NCI-H345 treated with DMSO at 0.1 percent for 48 hours (cell line): Measurements from ENCODE around the gene HIP1.
A peak's percentile ranks its signal among the peaks of the same experiment; 100 is the strongest.
"Not testable (repeated sequence)": the region's sequence is repeated elsewhere in the genome, so short reads cannot be mapped to it uniquely, and the experiment has no call there.

Experiments used
- DNase-seq: peaks from one replicate; lab custom pipeline; 2025; ENCODE audit not compliant: unreplicated experiment; lab: John Stamatoyannopoulos, UW

The HIP1 gene

DNA sequence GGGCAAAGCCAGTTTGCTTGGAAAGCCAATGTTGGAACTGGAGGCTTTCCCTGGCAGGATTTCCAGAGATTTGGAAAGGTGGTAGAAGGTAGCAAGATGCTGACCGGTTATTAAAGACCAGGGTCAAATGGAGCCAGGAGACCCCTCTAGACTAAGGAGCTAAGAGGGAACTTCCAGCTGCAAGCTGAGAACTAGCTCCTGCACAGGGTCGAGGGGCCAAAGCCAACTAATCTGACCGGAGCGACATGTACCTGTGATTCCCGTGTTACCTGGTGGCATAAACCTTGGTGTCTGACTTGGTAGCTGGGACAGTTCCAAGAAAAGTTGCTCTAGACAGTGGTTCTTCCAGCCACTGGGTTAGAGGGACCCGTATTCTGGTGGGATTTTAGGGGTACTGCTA lies 204.8 kb downstream of the HIP1 start:
- DNase-seq: no peak

DNA sequence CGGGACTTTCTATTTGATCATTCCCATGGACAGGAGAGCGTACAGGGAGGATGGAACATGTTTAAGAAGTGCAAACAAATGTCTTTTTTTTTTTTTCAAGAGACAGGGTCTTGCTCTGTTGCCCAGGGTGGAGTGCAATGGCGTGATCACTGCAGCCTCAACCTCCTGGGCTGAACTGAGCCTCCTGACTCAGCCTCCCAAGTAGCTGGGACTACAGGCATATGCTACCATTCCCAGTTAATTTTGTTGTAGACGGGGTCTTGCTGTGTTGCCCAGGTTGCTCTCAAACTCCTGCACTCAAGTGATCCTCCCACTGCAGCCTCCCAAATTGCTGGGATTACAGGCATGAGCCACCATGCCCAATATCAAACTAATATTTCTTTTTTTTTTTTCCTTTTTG lies 206.1 kb downstream of the HIP1 start:
- DNase-seq: no peak

DNA sequence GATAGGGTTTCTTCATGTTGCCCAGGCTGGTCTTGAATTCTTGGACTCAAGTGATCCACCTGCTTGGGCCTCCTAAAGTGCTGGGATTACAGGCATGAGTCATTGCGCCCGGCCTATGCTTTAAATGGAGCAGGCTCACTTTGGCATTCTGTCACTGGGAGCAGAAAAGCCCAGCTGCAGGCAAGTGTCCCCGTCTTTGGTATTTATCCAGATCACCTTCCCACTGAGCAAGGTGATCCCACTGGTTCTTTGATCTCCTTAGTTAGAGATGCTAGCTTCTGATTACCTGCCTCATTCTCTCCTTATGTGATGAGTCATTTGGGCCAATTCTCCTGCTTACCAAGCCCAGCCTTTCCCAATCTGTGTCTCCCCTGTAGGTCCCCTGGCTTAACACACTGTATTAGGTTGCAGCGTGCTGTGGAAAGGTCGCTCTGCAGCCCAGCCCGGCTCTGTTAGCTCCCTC lies 207.4 kb downstream of the HIP1 start:
- no peak for DNase-seq

DNA sequence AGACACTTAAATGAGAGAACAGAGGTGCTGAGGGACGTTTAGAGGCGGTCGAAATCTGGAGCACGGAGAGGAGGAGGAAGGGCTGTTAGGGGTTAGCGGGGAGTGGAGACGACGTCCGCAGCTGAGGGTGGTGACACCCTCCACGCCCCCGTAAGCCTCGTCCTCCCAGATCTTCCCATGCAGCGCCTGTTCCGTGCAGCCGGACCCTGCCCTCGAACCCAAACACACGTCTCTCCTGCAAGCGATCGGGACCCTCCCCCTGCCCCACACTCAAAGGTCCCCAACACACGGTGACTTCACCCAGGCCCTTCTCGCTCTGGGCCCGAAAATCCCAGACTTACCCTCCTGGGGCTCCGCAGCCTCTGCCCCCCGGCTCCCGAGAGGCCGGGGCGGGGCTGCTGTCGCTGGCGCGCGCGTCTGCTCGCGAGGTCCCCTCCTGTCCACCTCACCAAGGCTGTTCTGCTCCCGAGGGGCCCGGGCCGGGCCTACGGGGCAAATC lies 211.5 kb downstream of the HIP1 start:
- DNase-seq: not testable (repeated sequence)

DNA sequence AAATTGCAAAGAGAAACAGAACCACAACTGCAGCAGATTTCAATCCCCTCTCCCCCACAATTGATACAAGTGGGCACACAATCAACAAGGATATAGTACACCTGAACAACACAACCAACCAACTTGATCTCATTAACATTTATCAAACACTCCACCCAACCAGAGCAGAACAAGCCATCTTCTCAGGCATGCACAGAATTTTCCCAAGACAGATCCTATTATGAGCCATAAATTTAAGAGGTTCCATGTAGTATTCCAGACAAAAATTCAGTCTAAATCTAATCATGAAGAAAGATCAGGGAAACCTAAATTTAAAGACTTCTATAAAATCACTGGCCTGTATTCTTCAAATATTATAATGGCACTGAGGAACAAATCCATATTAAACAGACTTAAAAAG lies 217.0 kb downstream of the HIP1 start:
- DNase-seq: not testable (repeated sequence)

DNA sequence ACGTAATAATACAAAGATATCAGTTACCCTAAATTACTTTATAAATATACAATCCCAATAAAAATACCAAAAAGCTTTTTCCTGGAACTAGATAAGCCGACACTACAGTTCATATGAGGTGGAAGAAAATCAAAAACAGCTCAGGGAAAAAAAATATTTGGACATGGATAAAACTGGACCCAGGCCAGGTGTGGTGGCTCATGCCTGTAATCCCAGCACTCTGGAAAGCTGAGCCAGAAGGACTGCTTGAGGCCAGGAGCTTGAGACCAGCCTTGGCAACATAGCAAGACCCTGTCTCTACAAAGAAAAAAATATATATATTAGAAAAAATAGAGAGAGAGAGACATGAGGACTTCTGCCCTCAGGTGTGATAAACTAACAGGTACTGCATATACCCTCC lies 219.9 kb downstream of the HIP1 start:
- not testable (repeated sequence) for DNase-seq

DNA sequence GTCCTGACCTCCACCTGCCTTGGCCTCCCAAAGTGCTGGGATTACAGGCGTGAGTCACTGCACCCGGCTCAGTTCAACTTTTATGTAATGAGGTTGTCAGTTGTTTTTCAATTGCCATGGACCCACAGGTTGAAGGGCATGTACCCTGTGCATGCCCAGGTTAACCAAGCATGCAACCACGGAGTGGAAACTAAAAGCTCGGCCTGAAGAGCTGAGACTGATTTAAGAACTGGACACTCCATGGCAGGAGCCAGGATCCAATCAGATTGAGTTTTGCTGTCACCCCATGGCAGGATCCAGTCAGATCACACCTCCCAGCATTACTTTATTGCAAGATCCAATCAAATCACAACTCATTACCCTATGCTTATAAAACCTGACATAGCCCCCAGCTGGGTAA lies 229.7 kb downstream of the HIP1 start:
- not testable (repeated sequence) for DNase-seq

DNA sequence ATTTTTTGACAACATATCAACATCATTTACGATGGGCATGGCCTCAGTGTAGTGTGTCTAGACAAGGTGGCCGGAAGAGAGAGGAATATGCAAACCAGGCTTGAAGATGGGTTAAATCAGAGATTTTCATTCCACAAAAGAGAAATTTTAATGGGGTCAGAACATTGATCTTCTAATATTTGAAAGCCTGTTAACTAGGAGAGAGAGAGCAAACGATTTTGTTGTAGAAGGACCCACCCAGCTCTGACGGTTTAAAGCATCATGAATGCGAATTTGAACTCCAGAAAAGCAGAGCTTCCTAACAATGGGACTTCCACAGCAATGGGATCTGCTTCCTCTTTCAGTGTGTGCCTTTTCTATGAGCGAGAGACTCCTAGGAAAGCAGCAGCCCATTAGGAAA lies 246.7 kb downstream of the HIP1 start, which contains the start of gene SPDYE5:
Gene SPDYE5, plus strand, starts transcription at position 301 of the 400 bp plus-strand sequence. CDS start 1,728 bp downstream, outside the sequence.
- DNase-seq: not testable (repeated sequence)

DNA sequence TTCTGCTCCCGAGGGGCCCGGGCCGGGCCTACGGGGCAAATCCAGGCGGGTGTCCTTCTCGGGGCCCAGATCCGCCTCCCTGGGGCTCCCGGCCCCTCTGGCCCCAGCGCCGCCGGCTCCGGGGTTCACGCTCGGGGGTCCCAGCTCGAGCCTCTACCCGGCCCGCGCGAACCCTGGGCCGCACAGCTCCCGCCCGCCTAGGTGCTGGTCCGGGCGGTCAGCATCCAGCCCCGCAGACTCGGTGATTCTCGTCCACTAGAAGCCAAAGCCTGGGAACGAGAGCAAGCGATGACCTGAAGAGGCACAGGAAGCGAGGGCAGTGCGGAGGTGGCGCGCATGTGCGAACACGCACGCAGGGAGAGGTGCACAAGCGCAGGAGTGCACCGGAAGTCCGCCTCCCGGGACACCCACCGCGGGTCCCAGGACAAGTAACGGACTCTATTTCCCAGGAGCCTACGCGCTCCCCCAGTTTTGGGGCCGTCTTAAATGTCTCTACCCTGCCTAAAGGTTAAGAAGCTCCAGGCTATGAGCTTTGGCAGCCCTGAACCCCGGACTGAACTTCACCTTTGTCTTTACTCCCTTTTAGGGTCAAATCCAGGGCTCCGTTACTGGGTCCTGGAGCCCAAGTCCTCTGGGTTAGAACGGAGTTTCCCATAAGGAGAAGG lies 252.6 kb downstream of the HIP1 start, which contains the start of gene POM121C:
Gene POM121C, minus strand, starts transcription at position 321 of the 665 bp plus-strand sequence. CDS start 44,803 bp downstream, outside the sequence.
- peak; percentile 49 for DNase-seq

DNA sequence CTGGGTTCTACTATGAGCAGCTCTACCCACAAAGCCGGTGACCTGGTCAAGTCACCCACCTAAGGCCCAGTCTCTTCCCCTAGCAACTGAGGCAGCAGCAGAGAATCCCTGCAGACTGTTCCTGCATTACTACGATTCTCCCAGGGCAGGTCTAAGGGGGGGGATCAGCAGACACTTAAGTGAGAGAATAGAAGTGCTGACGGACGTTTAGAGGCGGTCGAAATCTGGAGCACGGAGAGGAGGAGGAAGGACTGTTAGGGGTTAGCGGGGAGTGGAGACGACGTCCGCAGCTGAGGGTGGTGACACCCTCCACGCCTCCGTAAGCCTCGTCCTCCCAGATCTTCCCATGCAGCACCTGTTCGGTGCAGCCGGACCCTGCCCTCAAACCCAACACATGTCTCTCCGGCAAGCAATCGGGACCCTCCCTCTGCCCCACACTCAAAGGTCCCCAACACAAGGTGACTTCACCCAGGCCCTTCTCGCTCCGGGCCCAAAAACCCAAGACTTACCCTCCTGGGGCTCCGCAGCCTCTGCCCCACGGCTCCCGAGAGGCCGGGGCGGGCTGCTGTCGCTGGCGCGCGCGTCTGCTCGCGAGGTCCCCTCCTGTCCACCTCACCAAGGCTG lies 253.3 kb downstream of the HIP1 start:
- DNase-seq: not testable (repeated sequence)
